KOPT-K1 (cell line): ENCODE data around the gene TBX2.

Experiments
- H3K27ac ChIP-seq: fragments of 200-600 bp; sonication (generic); 2 replicates; pipeline ENCODE4 v1.5.1; 2016; ENCODE audit warnings: antibody characterized with exemption, mild to moderate bottlenecking, low read depth, low read length; ENCODE audit not compliant: poor library complexity, severe bottlenecking
- H3K36me3 ChIP-seq: fragments of 200-600 bp; sonication (generic); 2 replicates; pipeline ENCODE4 v1.5.1; 2017; ENCODE audit warnings: antibody characterized with exemption, mild to moderate bottlenecking, low read length, moderate library complexity; ENCODE audit not compliant: insufficient read depth
- H3K9me3 ChIP-seq: fragments of 200-600 bp; sonication (generic); 2 replicates; pipeline ENCODE4 v1.5.1; 2017; ENCODE audit warnings: antibody characterized with exemption, low read length, mild to moderate bottlenecking; ENCODE audit not compliant: insufficient read depth, poor library complexity, severe bottlenecking

The TBX2 gene

GRCh38 chr17:61453566-61454380 lies 54.1 kb downstream of the TBX2 start:
- no peak overlapping the region for H3K27ac ChIP-seq
- H3K9me3 ChIP-seq = no peaks in the 10 kb centered on the region
- no peaks in the 10 kb centered on the region for H3K36me3 ChIP-seq

DNA sequence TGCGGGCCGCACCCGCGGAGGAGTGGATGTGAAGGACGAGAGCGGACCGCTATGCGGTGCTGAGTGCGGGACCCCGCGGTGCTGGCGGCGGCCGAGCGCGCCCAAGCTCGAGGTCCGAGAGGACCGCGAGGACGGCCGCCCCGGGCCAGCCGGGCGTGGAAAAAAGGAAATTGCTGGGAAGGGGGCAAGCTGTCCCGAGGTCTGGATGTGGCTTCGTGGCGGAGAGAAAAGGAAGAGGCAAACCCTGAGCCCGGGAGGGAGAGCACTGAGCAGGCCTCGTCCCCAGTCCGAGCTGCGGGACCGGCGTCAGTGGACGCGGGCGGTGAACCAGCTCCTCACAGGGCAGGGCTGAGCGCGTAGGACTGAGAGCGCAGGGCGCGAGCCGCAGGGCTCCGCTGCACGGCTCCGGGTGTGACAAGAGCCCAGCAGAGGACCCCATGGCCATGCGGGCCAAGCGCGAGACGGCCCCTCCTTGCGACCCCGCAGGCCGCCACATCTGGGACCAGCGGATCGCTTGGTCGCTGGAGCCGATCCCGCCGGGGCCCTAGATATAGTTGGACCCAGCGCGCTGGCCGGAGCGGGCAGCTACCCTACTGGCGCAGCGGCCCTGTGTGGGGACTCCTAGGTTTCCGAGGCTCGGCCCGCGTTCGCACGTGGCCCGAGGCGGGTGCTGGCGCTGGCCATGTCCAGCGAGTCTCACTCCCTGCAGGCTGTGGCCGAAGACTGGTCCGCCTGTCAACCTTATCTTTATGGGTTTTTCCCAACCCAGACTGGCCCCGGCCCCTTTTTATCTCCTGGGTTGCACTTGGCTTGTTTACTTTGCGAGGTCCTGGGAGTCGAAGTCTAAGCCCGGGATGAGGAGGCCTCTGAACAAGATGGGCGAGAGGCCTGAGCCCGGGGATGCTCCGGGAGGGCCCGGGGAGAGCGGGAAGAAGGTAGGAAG lies 55.0 kb downstream of the TBX2 start:
- H3K27ac ChIP-seq = no peak overlapping the region
- H3K9me3 ChIP-seq = no peaks in the 10 kb centered on the region
- no peaks in the 10 kb centered on the region for H3K36me3 ChIP-seq

- no peak overlapping the region for H3K27ac ChIP-seq
- no peaks in the 10 kb centered on the region for H3K9me3 ChIP-seq
Observed at GRCh38 chr17:61455324-61456060, 55.8 kb downstream of the TBX2 start.

GRCh38 chr17:61456061-61456681 lies 56.5 kb downstream of the TBX2 start:
- no peak overlapping the region for H3K27ac ChIP-seq
- no peaks in the 10 kb centered on the region for H3K36me3 ChIP-seq
- no peaks in the 10 kb centered on the region for H3K9me3 ChIP-seq

More at GRCh38 chr17:61455324-61456060, 55.8 kb downstream of the TBX2 start:
- no peaks in the 10 kb centered on the region for H3K36me3 ChIP-seq

DNA sequence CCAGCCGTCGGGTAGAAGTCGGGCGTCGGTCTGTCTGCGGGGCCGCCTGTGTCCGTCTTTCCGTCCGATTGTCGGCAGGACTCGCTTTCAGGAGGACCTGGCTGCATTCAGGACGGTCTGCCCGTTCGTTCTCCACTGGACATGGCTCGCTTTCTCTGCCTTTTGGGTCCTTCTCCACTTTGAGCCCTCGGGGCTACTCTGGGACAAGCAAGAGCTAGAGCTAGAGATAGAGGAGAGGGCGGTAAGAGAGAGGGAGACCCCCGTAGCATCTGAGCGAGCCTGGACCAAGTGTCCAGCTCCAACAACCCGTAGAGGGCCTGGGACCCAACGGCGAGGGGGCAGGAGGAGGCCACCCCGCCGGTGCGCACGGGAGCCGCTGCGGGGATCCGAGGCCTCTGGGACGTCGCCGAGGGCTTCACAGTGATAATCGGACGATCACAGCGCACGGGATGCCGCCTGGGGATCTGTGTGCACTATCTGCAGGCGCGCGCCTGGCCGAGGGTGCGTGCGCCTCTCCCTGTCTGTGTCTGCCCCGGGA lies 57.1 kb downstream of the TBX2 start:
- H3K36me3 ChIP-seq = no peaks in the 10 kb centered on the region
- no peak overlapping the region for H3K27ac ChIP-seq
- H3K9me3 ChIP-seq = no peaks in the 10 kb centered on the region

DNA sequence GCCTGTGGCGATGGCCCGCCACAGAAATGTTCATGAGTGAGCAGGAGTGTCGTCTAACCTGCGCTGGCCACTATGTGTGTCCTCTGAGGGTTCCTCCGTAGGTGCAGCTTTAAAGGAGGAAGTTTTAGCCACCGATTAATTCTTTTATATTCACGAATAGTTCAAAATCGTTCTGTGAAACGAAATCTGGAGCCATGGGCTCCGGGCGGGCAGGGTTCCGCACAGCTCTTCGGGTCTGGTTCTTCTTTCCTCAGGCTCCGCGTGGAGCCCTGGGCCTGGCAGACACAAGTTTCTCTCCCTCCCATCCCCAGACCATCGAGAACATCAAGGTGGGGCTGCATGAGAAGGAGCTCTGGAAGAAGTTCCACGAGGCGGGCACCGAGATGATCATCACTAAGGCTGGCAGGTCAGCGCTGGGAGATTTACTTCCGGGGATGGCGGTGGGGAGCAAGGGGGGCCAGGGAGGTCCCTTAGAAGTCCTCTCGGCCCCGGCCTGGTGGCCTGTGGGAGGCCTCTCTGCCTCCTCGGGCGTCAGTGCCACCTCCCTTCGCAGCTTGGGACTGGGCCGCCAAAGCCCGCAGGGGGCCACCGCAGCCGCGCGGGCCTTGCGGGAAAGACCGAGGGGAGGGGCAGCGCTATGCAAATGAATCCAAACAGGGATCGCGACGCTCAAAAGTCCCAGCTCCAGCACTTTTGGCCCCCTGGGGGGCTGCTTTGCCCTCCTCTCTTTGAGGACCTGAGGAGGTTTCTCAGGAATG lies 57.8 kb downstream of the TBX2 start:
- no peak overlapping the region for H3K27ac ChIP-seq
- no peaks in the 10 kb centered on the region for H3K9me3 ChIP-seq
- no peaks in the 10 kb centered on the region for H3K36me3 ChIP-seq

- no peak overlapping the region for H3K27ac ChIP-seq
- no peaks in the 10 kb centered on the region for H3K36me3 ChIP-seq
- no peaks in the 10 kb centered on the region for H3K9me3 ChIP-seq
Observed at GRCh38 chr17:61458000-61458399, 58.4 kb downstream of the TBX2 start.

- no peaks in the 10 kb centered on the region for H3K9me3 ChIP-seq
- H3K36me3 ChIP-seq = no peaks in the 10 kb centered on the region
- H3K27ac ChIP-seq = no peak overlapping the region
Observed at GRCh38 chr17:61458421-61459141, 58.9 kb downstream of the TBX2 start.
